Left lobe of liver (tissue), 2 donors: ENCODE measurements around the gene USP17L15. TPM values are rescaled to one million over a fixed set of nuclear protein-coding genes. Genes with fewer than 3 reads are reported as not detected.
"Not testable (repeated sequence)": the region's sequence is repeated elsewhere in the genome, so short reads cannot be mapped to it uniquely, and the experiment has no call there.

Experiments
- ATAC-seq: fragments of 200-7000 bp; cut with Tn5 transposase; one replicate; pipeline ENCODE4 v1.9.1; 2020; ENCODE audit warnings: mild to moderate bottlenecking, moderate library complexity
- DNase-seq: peaks from one replicate; pipeline ENCODE4 v3.0.0-alpha.2; 2020; ENCODE audit warnings: low spot score
- total RNA-seq: library from RNA; stranded (reverse); gene quantifications from one replicate; pipeline ENCODE4 v1.2.1, GENCODE V29; 2021
- donor health status: DM: no; HTN: no; CAD: no; lungs with moderate emphysema.
- donor health status: DM: no; HTN: yes; CAD: no.

The USP17L15 gene, protein sequence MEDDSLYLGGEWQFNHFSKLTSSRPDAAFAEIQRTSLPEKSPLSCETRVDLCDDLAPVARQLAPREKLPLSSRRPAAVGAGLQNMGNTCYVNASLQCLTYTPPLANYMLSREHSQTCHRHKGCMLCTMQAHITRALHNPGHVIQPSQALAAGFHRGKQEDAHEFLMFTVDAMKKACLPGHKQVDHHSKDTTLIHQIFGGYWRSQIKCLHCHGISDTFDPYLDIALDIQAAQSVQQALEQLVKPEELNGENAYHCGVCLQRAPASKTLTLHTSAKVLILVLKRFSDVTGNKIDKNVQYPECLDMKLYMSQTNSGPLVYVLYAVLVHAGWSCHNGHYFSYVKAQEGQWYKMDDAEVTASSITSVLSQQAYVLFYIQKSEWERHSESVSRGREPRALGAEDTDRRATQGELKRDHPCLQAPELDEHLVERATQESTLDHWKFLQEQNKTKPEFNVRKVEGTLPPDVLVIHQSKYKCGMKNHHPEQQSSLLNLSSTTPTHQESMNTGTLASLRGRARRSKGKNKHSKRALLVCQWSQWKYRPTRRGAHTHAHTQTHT
- total RNA-seq = not detected

DNA sequence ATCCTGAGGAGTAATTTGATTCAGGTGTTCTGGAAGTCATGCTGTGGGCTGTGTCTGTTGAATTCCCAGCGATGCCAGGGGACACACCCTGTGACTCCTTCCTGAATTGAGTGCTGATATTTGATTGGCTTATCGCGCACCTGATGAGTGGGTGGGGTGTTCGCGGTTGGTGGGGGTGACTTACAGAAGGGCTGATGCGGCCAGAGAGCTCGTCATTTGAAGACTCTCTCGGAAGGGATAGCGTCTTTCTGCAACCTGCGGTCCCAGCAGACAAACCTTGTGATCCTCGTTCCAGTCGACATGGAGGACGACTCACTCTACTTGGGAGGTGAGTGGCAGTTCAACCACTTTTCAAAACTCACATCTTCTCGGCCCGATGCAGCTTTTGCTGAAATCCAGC, at the start of gene USP17L15:
Gene USP17L15, plus strand, starts transcription at position 301 of the 400 bp plus-strand sequence. Its CDS starts 0 bp downstream, at position 301.
- not testable (repeated sequence) for ATAC-seq, DNase-seq

DNA sequence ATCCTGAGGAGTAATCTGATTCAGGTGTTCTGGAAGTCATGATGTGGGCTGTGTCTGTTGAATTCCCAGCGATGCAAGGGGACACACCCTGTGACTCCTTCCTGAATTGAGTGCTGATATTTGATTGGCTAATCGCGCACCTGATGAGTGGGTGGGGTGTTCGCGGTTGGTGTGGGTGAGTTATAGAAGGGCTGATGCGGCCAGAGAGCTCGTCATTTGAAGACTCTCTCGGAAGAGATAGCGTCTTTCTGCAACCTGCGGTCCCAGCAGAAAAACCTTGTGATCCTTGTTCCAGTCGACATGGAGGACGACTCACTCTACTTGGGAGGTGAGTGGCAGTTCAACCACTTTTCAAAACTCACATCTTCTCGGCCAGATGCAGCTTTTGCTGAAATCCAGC, 23.8 kb upstream of the USP17L15 start, which contains the start of gene USP17L10:
Gene USP17L10, plus strand, starts transcription at position 301 of the 400 bp plus-strand sequence. Its CDS starts 0 bp downstream, at position 301.
- not testable (repeated sequence) for ATAC-seq, DNase-seq

DNA sequence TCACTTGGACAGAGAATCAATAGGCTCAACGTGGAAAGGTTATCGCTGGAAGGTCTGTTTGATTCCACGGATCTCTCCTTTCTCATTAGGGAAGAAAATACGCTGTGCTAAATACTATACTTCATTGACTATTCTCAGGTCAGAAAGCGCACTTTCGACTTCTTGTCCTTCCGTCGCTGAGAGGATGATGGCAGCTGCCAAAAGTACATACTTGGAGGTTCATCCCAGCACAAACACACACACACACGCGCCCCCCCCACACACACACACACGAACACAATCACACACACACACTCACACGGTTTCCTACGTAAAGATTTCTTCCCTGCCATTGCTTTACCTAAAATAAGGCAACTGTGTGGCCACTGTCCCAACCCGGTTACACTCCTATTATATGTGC, 19.5 kb upstream of the USP17L15 start:
- peak; percentile 6 for DNase-seq
- not testable (repeated sequence) for ATAC-seq

DNA sequence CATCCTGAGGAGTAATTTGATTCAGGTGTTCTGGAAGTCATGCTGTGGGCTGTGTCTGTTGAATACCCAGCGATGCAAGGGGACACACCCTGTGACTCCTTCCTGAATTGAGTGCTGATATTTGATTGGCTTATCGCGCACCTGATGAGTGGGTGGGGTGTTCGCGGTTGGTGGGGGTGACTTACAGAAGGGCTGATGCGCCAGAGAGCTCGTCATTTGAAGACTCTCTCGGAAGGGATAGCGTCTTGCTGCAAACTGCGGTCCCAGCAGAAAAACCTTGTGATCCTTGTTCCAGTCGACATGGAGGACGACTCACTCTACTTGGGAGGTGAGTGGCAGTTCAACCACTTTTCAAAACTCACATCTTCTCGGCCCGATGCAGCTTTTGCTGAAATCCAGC, 19.1 kb upstream of the USP17L15 start, which contains the start of gene USP17L11:
Gene USP17L11, plus strand, starts transcription at position 301 of the 400 bp plus-strand sequence. Its CDS starts 0 bp downstream, at position 301.
- not testable (repeated sequence) for ATAC-seq, DNase-seq

DNA sequence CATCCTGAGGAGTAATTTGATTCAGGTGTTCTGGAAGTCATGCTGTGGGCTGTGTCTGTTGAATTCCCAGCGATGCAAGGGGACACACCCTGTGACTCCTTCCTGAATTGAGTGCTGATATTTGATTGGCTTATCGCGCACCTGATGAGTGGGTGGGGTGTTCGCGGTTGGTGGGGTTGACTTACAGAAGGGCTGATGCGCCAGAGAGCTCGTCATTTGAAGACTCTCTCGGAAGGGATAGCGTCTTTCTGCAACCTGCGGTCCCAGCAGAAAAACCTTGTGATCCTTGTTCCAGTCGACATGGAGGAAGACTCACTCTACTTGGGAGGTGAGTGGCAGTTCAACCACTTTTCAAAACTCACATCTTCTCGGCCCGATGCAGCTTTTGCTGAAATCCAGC, 14.3 kb upstream of the USP17L15 start, which contains the start of gene USP17L12:
Gene USP17L12, plus strand, starts transcription at position 301 of the 400 bp plus-strand sequence. Its CDS starts 0 bp downstream, at position 301.
- not testable (repeated sequence) for ATAC-seq

DNA sequence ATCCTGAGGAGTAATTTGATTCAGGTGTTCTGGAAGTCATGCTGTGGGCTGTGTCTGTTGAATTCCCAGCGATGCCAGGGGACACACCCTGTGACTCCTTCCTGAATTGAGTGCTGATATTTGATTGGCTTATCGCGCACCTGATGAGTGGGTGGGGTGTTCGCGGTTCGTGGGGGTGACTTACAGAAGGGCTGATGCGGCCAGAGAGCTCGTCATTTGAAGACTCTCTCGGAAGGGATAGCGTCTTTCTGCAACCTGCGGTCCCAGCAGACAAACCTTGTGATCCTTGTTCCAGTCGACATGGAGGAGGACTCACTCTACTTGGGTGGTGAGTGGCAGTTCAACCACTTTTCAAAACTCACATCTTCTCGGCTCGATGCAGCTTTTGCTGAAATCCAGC, 9.6 kb upstream of the USP17L15 start, which contains the start of gene USP17L13:
Gene USP17L13, plus strand, starts transcription at position 301 of the 400 bp plus-strand sequence. Its CDS starts 0 bp downstream, at position 301.
- not testable (repeated sequence) for ATAC-seq, DNase-seq

More for the DNA sequence above, 14.3 kb upstream of the USP17L15 start, which contains the start of gene USP17L12:
- DNase-seq = not testable (repeated sequence)

DNA sequence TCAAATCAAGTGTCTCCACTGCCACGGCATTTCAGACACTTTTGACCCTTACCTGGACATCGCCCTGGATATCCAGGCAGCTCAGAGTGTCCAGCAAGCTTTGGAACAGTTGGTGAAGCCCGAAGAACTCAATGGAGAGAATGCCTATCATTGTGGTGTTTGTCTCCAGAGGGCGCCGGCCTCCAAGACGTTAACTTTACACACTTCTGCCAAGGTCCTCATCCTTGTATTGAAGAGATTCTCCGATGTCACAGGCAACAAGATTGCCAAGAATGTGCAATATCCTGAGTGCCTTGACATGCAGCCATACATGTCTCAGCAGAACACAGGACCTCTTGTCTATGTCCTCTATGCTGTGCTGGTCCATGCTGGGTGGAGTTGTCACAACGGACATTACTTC, 3.9 kb upstream of the USP17L15 start:
- DNase-seq, ATAC-seq: not testable (repeated sequence)

DNA sequence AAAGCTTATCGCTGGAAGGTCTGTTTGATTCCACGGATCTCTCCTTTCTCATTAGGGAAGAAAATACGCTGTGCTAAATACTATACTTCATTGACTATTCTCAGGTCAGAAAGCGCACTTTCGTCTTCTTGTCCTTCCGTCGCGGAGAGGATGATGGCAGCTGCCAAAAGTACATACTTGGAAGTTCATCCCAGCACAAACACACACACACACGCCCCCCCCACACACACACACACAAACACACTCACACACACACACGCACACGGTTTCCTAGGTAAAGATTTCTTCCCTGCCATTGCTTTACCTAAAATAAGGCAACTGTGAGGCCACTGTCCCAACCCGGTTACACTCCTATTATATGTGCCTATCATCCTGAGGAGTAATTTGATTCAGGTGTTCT, 4.3 kb downstream of the USP17L15 start:
- DNase-seq, ATAC-seq: not testable (repeated sequence)

DNA sequence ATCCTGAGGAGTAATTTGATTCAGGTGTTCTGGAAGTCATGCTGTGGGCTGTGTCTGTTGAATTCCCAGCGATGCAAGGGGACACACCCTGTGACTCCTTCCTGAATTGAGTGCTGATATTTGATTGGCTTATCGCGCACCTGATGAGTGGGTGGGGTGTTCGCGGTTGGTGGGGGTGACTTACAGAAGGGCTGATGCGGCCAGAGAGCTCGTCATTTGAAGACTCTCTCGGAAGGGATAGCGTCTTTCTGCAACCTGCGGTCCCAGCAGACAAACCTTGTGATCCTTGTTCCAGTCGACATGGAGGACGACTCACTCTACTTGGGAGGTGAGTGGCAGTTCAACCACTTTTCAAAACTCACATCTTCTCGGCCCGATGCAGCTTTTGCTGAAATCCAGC, 9.4 kb downstream of the USP17L15 start, which contains the start of gene USP17L17:
Gene USP17L17, plus strand, starts transcription at position 301 of the 400 bp plus-strand sequence. Its CDS starts 0 bp downstream, at position 301.
- DNase-seq, ATAC-seq: not testable (repeated sequence)

DNA sequence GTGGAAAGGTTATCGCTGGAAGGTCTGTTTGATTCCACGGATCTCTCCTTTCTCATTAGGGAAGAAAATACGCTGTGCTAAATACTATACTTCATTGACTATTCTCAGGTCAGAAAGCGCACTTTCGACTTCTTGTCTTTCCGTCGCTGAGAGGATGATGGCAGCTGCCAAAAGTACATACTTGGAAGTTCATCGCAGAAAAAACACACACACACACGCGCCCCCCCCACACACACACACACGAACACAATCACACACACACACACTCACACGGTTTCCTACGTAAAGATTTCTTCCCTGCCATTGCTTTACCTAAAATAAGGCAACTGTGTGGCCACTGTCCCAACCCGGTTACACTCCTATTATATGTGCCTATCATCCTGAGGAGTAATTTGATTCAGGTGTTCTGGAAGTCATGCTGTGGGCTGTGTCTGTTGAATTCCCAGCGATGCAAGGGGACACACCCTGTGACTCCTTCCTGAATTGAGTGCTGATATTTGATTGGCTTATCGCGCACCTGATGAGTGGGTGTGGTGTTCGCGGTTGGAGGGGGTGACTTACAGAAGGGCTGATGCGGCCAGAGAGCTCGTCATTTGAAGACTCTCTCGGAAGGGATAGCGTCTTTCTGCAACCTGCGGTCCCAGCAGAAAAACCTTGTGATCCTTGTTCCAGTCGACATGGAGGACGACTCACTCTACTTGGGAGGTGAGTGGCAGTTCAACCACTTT, 13.9 kb downstream of the USP17L15 start, which contains the start of gene USP17L18:
Gene USP17L18, plus strand, starts transcription at position 678 of the 728 bp plus-strand sequence. Its CDS starts 0 bp downstream, at position 678.
- DNase-seq = peak; percentile 47
- ATAC-seq = not testable (repeated sequence)

DNA sequence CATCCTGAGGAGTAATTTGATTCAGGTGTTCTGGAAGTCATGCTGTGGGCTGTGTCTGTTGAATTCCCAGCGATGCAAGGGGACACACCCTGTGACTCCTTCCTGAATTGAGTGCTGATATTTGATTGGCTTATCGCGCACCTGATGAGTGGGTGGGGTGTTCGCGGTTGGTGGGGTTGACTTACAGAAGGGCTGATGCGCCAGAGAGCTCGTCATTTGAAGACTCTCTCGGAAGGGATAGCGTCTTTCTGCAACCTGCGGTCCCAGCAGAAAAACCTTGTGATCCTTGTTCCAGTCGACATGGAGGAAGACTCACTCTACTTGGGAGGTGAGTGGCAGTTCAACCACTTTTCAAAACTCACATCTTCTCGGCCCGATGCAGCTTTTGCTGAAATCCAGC, 18.9 kb downstream of the USP17L15 start, which contains the start of gene USP17L19:
Gene USP17L19, plus strand, starts transcription at position 301 of the 400 bp plus-strand sequence. Its CDS starts 0 bp downstream, at position 301.
- not testable (repeated sequence) for ATAC-seq, DNase-seq

DNA sequence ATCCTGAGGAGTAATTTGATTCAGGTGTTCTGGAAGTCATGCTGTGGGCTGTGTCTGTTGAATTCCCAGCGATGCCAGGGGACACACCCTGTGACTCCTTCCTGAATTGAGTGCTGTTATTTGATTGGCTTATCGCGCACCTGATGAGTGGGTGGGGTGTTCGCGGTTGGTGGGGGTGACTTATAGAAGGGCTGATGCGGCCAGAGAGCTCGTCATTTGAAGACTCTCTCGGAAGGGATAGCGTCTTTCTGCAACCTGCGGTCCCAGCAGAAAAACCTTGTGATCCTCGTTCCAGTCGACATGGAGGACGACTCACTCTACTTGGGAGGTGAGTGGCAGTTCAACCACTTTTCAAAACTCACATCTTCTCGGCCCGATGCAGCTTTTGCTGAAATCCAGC, 23.6 kb downstream of the USP17L15 start, which contains the start of gene USP17L20:
Gene USP17L20, plus strand, starts transcription at position 301 of the 400 bp plus-strand sequence. Its CDS starts 0 bp downstream, at position 301.
- ATAC-seq = not testable (repeated sequence)

DNA sequence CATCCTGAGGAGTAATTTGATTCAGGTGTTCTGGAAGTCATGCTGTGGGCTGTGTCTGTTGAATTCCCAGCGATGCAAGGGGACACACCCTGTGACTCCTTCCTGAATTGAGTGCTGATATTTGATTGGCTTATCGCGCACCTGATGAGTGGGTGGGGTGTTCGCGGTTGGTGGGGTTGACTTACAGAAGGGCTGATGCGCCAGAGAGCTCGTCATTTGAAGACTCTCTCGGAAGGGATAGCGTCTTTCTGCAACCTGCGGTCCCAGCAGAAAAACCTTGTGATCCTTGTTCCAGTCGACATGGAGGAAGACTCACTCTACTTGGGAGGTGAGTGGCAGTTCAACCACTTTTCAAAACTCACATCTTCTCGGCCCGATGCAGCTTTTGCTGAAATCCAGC, 28.4 kb downstream of the USP17L15 start, which contains the start of gene USP17L21:
Gene USP17L21, plus strand, starts transcription at position 301 of the 400 bp plus-strand sequence. Its CDS starts 0 bp downstream, at position 301.
- not testable (repeated sequence) for ATAC-seq, DNase-seq

More for the DNA sequence above, 23.6 kb downstream of the USP17L15 start, which contains the start of gene USP17L20:
- not testable (repeated sequence) for DNase-seq

DNA sequence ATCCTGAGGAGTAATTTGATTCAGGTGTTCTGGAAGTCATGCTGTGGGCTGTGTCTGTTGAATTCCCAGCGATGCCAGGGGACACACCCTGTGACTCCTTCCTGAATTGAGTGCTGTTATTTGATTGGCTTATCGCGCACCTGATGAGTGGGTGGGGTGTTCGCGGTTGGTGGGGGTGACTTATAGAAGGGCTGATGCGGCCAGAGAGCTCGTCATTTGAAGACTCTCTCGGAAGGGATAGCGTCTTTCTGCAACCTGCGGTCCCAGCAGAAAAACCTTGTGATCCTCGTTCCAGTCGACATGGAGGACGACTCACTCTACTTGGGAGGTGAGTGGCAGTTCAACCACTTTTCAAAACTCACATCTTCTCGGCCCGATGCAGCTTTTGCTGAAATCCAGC, 33.1 kb downstream of the USP17L15 start, which contains the start of gene USP17L22:
Gene USP17L22, plus strand, starts transcription at position 301 of the 400 bp plus-strand sequence. Its CDS starts 0 bp downstream, at position 301.
- ATAC-seq, DNase-seq: not testable (repeated sequence)

DNA sequence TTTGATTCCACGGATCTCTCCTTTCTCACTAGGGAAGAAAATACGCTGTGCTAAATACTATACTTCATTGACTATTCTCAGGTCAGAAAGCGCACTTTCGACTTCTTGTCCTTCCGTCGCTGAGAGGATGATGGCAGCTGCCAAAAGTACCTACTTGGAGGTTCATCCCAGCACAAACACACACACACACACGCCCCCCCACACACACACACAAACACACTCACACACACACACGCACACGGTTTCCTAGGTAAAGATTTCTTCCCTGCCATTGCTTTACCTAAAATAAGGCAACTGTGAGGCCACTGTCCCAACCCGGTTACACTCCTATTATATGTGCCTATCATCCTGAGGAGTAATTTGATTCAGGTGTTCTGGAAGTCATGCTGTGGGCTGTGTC, 37.5 kb downstream of the USP17L15 start:
- not testable (repeated sequence) for ATAC-seq
- DNase-seq = peak; percentile 71
